HG02973 (cell line): ENCODE data around the gene FAM114A1.
"Not testable (repeated sequence)": the region's sequence is repeated elsewhere in the genome, so short reads cannot be mapped to it uniquely, and the experiment has no call there.

ENCODE experiments used
- ATAC-seq: cut with Tn5 transposase; IDR thresholded peaks from one replicate; pipeline ENCODE4 v1.9.1; 2021; ENCODE audit warnings: moderate library complexity; ENCODE audit not compliant: unreplicated experiment

Gene FAM114A1

GRCh38 chr4:38930707-38931106, 63.1 kb downstream of the FAM114A1 start:
- no peak for ATAC-seq

GRCh38 chr4:38931125-38931524, 63.5 kb downstream of the FAM114A1 start:
- no peak for ATAC-seq

- ATAC-seq: no peak
Measured at GRCh38 chr4:38935391-38936073, 67.9 kb downstream of the FAM114A1 start.

DNA sequence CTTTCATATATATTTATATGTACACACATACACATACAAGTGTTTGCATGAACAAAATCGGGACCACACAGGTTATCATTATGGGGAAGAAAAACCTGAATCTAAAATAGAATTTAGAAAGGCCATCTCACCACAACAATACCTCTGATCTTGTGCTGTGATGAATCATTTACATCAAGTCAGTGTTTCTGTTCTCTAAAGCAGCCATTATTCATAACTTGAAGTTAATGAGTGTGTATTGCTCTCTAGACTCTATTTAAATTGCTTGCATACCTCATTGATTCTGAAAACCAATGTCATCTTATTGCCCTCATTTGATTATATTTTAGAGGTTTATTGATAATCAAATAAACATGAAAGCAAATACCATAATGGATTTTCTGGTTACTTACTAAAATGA, 71.6 kb downstream of the FAM114A1 start:
- peak; percentile 93 for ATAC-seq

GRCh38 chr4:38940476-38940875, 72.9 kb downstream of the FAM114A1 start:
- ATAC-seq: no peak

DNA sequence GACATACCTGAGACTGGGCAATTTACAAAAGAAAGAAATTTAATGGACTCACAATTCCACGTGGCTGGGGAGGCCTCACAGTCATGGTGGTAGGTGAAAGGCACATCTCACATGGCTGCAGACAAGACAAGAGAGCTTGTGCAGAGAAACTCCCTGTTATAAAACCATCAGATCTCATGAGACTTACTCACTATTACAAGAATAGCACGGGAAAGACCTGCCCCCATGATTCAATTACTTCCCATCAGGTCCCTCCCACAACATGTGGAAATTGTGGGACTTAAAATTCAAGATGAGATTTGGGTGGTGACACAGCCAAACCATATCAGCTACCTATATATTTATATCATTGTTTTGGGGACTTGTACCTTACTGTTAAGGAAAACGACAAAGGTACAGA, 74.3 kb downstream of the FAM114A1 start:
- ATAC-seq: not testable (repeated sequence)

DNA sequence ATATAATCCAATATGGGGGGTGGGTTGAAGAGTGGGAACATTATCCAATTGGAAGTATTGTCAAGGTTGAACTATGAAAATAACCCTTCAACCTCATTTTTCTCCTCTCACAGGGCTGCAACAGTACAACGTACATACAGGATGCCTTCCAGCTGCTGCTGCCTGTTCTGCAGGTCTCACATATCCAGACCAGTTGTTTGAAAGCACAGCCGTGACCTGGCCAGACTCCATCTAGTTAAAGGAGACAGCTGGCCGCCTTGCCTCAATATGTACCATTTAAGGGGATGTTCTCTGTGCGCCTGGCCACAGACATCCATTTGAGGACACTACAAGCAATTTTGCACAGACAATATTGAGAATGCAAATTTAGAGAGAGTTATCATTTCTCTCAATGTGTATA, 75.7 kb downstream of the FAM114A1 start:
- ATAC-seq: no peak

DNA sequence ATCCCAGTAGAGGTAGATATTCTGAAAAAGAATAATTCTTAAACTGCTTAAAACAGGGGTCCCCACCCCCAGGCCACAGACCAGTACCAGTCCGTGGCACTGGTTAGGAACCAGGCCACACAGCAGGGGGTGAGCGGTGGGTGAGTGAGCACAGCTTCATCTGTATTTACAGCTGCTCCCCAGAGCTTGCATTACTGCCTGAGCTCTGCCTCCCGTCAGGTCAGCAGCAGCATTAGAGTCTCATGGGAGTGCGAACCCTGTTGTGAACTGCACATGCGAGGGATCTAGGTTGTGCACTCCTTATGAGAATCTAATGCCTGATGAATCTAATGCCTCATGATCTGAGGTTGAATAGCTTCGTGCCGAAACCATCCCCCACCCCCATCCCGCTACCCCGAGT, 76.8 kb downstream of the FAM114A1 start:
- no peak for ATAC-seq

- no peak for ATAC-seq
Measured at GRCh38 chr4:38946919-38947318, 79.3 kb downstream of the FAM114A1 start.

DNA sequence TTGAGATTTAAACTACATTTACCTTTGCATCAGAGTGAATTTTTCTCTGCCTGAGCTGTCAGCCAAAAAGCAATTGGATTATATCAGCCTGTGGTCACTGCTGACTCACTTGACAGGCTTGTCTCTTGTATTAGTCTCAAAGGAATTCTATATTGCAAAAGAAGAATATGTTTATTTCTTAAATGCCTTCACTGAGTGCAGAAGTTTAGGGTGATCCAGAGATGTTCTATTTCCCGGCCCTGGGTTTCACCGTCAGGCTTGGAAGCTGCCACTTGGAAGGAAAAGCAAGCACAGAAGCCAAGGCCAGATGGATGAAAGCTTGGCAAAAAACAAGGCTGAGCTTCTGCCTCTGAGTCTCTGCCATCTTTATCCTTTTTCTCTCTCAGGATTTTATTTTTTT, 80.9 kb downstream of the FAM114A1 start:
- no peak for ATAC-seq

GRCh38 chr4:38949411-38950051, 81.9 kb downstream of the FAM114A1 start:
- no peak for ATAC-seq

- no peak for ATAC-seq
Measured at GRCh38 chr4:38950159-38950558, 82.6 kb downstream of the FAM114A1 start.

GRCh38 chr4:38950734-38951133, 83.1 kb downstream of the FAM114A1 start:
- ATAC-seq: no peak

- ATAC-seq: no peak
Measured at GRCh38 chr4:38951598-38951997, 84.0 kb downstream of the FAM114A1 start.

DNA sequence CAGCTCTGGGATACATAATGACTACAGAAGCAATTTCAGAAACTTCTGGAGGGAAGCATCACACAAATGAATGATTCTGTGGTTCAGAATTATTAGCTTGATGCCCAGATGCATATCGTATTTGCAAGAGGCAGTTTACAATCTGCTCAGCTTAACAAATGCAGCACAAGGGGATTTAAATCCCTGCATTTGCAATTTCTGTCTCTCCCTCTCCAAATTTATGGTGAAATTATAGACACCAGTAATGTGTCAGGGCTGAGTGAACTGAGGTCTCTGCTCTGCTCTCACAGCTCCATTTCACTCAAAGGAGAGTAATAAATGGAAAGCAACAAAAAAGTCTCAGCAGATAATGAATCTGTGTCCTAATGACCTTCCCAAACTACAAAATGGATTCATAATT, 84.4 kb downstream of the FAM114A1 start:
- ATAC-seq: no peak

- no peak for ATAC-seq
Measured at GRCh38 chr4:38954727-38955126, 87.1 kb downstream of the FAM114A1 start.

DNA sequence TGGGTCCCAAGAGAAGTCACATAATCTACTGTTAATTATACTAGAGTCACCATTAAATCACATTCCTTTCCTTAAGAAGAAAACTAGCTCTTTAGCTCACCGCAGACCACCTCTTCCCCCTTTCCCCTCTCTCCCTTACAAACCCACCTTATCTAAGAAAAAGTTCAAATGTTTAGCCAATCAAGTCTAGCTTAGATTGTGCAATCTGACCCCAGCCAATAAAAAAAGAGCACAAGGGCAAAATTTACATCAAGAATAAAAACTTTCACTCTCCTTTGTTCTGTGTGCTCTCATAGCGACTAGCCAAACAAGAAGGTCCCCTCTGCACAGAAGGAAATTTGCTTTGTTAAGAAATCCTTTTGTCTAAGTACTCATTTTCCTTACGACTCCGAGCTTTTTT, 88.4 kb downstream of the FAM114A1 start:
- no peak for ATAC-seq

DNA sequence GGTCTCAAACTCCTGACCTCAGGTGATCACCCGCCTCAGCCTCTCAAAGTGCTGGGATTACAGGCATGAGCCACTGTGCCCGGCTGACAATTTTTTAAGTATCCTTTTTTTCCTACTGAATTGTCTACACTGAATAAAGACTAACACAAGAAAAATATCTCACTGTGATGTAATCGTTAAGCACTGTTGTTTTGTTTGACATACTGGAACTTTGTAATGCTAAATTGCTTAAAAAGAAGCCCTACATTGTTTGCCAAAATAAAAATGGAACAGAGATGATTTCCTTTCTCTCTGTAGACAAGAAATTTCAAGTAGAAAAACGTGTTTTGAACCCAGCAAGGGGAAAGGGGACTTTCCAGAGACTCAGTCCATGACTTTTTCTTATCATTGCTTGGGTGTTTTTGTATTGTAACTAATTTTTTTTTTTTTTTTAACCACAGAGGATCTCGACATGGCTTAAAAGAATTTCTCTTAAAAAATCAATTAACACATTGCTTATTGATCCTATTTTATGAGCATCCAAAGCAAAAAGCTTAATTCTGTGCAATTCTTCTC, 89.7 kb downstream of the FAM114A1 start:
- no peak for ATAC-seq

- ATAC-seq: no peak
Measured at GRCh38 chr4:38957893-38958292, 90.3 kb downstream of the FAM114A1 start.

GRCh38 chr4:38958453-38959190, 91.0 kb downstream of the FAM114A1 start:
- ATAC-seq: no peak

- ATAC-seq: not testable (repeated sequence)
Measured at GRCh38 chr4:38959248-38959647, 91.6 kb downstream of the FAM114A1 start.
